K562 (cell line): ENCODE data around the gene SLC18A3. TPM values are rescaled to one million over a fixed set of nuclear protein-coding genes. Genes with fewer than 3 reads are reported as not detected.
A peak's percentile ranks its signal among the peaks of the same experiment; 100 is the strongest.

Experiments used
- FOXO4 ChIP-seq: fragments of 450-650 bp; formaldehyde crosslinking; IDR thresholded peaks from 2 replicates; pipeline ENCODE4 v1.4.0; 2020; ENCODE audit warnings: mild to moderate bottlenecking, moderate library complexity
- GATAD2B ChIP-seq: fragments of 450-650 bp; IDR thresholded peaks from 2 replicates; pipeline ENCODE4 v1.6.1; 2017; ENCODE audit warnings: mild to moderate bottlenecking, borderline replicate concordance
- MGA ChIP-seq: fragments of 450-650 bp; IDR thresholded peaks from 2 replicates; pipeline ENCODE4 v1.6.1; 2016; ENCODE audit warnings: mild to moderate bottlenecking, moderate library complexity
- MTF1 ChIP-seq: fragments of 250-450 bp; sonication (Bioruptor Pico); IDR thresholded peaks from 2 replicates; pipeline ENCODE4 v1.9.0; 2021; ENCODE audit warnings: moderate library complexity, mild to moderate bottlenecking, inconsistent platforms, borderline replicate concordance
- NCOR1 ChIP-seq: fragments of 450-650 bp; IDR thresholded peaks from 2 replicates; pipeline ENCODE4 v1.6.1; 2016; ENCODE audit warnings: mild to moderate bottlenecking, moderate library complexity
- USF1 ChIP-seq: sonication (generic); formaldehyde crosslinking; IDR thresholded peaks from 2 replicates; pipeline ENCODE4 v1.9.0; 2022; ENCODE audit warnings: mild to moderate bottlenecking, missing genetic modification reagents
- ZNF274 ChIP-seq: IDR thresholded peaks from 2 replicates; pipeline ENCODE4 v1.6.1; 2011; ENCODE audit warnings: low read depth, mild to moderate bottlenecking, low read length, moderate library complexity, borderline replicate concordance
- polyA plus RNA-seq, 8 experiments: library from polyadenylated mRNA; depleted of rRNA in 4 of 8; stranded (reverse) in 5 of 8; unstranded in 3 of 8; fragments of >200 nt; fragmentation: Nextera tagmentation in 2 of 8; fragmentation: Illumina TruSeq in 1 of 8; extraction: Ambion mirVana in 2 of 8; extraction: Trizol in 1 of 8; gene quantifications; 2 replicates each; pipeline versions ENCODE4 v1.2.1 to v1.2.3, GENCODE V29; 2011 to 2014; ENCODE audit warnings: inconsistent platforms in 1 of 8, missing spikeins in 1 of 8
- total RNA-seq, 7 experiments: library from RNA; depleted of rRNA in 6 of 7; stranded (reverse); fragments of >200 nt in 6 of 7; fragmentation: Illumina TruSeq in 2 of 7; extraction: Trizol in 2 of 7; gene quantifications; 2 replicates each; pipeline versions ENCODE4 v1.2.1 to v1.2.3, GENCODE V29; 2011 to 2021; ENCODE audit warnings: low replicate concordance in 1 of 7

SLC18A3 gene
- total and polyA plus RNA-seq, 9 of the 15 experiments (the other 6 are each of a cell fraction or from before 2014, with no cell fraction given), result not detected

DNA sequence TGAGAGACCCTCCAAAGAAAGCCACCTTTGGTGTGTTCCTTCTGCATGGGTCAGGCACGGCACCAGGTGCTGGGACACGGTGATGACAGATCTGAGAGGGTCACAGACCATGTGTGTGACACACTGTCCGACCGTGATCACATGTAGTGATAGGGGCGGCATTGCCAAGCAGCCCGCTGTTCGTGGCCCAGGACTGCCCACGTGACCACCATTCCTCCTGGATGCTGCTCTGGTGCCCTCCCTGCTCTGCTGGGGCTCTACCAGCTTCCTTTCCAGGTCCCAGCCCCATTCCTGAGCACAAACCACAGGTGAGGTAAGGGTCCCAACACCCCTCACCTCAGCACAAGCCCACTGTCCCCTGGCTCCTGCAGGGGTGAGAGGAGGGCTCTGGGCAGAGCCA lies 10.1 kb upstream of the SLC18A3 start (continued):
- TF ChIP-seq MGA (no peak), MTF1 (CRISPR knock-in tag) (no peak), ZNF274 (no peak), FOXO4 (CRISPR knock-in tag) (no peak), NCOR1 (no peak), GATAD2B (no peak), USF1 (CRISPR knock-in tag) (peak; percentile 53)
